LoVo (cell line): ENCODE measurements around the gene SPI1.

Experiments used
- DNase-seq: peaks from one replicate; pipeline ENCODE4 v3.0.0-alpha.2; 2016; ENCODE audit warnings: low spot score

The SPI1 gene

DNA sequence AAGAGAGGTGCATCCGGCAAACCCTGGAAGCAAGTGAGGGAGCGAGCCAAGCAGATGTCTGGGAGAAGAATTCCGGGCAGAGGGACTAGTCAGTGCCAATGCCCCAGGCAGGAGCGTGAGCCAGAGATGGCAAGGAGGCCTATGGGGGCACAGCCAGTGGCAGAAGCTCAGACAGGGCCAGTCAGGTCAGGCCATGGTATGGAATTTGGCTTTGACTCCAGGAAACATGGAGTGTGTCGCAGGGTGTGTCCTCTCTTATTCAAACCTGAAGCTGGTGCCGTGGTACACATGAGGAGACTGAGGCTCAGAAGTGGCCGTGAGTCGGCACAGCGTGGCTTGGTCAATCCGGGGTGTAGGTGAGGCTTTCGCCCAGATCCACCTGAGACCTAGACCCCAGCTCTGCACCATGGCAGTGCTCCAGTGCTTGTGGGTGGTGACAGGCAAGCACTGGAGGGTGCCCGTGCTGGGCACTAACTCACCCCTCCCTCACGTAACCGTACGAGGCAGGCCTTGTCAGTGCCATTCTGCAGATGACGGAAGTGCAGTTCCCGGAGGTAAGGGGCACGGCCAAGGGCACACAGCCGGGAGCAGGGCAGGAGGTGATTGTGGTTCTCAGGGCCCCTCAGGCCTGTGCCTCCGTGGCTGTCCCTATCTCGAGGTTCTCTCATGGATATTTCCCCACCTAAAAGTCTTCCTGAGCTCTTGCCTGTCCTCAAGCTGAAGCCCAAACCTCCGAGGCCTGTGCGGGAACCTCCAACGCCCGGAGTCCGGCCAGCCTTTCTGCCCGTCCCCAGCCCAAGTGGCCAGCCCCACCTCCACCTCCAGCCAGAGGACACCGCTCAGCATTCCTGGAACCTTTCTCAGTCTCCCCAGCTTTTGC is 10.6 kb upstream of the SPI1 start:
- no peak for DNase-seq

GRCh38 chr11:47387944-47388696 is 9.8 kb upstream of the SPI1 start:
- no peak for DNase-seq

- DNase-seq = no peak
These were observed 6.2 kb upstream of the SPI1 start for GRCh38 chr11:47384498-47384897.

DNA sequence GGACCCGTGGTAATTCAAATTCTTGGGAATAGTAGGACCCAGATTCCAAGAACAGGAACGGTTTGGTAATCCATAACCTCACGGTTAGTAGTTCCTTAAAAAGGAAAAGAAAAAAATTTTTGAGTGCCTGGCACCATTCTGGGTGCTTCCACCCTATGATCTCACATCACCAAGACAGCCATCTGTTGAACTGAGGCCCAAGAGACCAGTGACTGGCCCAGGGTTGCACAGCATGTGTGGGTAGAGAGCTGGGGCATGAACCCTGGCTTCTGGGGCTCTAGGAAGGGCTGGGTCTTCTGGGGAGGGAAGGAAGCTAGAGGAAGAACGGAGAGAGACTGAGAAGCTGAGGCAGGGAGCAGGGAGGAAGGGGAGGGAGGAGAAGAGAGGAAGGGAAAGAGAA is 4.7 kb upstream of the SPI1 start:
- DNase-seq = no peak

DNA sequence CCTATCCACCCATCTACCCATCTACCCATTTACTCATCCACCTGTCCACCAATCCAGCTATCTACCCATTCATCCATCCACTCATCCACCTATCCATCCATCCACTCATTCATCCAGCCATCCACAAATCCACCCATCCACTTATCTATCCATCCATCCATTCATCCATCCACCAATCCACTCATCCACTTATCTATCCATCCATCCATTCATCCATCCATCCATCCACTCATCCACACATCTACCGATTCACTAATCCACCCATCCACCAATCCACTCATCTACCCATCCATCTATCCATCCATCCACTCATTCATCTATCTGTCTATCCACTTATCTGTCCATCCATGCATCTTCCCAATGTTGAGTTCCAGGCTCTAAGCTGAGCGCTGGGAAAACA is 1.7 kb upstream of the SPI1 start:
- DNase-seq = no peak

DNA sequence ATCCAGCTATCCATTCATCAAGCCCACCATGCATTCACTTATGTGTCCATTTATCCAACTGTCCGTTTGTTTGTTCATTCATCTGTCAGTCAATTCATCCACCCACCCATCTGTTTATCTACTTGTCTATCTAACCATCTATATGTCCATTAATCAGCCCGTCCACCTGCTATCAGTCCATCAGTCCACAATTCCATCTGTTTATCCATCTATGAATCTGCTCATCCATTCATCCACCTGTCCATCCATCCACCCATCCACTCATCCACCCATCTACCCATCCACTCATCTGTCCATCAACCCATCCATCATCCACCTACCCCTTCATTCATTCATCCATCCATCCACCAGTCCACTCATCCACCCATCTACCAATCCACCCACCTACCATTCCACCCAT is 970 bp upstream of the SPI1 start:
- no peak for DNase-seq

- DNase-seq = no peak
These were observed 456 bp upstream of the SPI1 start for GRCh38 chr11:47378836-47379170.

DNA sequence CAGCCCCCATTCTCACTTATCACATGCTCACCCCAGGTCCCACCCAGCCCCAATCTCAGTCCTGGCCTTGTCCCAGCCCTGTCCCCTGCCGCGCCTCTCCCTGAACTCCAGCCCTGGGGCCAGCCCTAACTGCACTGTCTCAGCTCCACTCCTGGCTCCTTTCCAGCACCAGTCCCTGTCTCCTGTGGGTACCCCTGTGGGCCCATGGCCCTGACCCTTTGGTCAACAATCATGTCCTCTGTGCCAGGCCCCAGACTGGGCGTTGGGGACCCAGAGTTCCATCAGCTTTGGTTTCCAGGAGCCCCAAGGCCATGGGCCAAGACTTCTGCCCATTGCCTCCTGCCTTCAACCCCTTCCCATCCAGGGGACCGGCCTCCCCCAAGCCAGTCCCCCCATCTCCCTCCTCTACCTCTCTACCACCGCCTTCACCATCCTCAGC is 757 bp downstream of the SPI1 start:
- DNase-seq = no peak

GRCh38 chr11:47376525-47377371 is 1.6 kb downstream of the SPI1 start:
- no peak for DNase-seq

GRCh38 chr11:47376107-47376524 is 2.2 kb downstream of the SPI1 start:
- DNase-seq = no peak

GRCh38 chr11:47375546-47376085 is 2.7 kb downstream of the SPI1 start:
- DNase-seq = no peak

DNA sequence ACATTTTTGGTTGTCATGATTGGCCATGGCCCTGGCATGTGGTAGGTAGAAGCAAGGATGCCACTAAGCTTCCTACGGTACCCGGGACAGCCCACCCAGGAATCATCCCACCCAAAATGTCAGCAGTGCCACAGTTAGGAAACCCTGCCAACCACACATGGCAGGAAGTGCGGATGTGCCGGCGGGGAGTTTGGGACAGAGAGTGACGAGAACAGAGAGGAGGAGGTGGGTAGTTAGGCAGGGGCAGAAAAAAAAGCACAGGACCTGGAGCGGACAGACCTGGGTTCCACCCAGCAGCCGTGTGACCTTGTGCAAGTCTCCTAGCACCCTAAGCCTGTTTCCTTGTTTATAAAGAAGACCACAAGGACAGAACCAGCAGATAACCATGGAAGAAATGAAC is 3.3 kb downstream of the SPI1 start:
- no peak for DNase-seq

GRCh38 chr11:47374720-47375019 is 3.7 kb downstream of the SPI1 start:
- no peak for DNase-seq

DNA sequence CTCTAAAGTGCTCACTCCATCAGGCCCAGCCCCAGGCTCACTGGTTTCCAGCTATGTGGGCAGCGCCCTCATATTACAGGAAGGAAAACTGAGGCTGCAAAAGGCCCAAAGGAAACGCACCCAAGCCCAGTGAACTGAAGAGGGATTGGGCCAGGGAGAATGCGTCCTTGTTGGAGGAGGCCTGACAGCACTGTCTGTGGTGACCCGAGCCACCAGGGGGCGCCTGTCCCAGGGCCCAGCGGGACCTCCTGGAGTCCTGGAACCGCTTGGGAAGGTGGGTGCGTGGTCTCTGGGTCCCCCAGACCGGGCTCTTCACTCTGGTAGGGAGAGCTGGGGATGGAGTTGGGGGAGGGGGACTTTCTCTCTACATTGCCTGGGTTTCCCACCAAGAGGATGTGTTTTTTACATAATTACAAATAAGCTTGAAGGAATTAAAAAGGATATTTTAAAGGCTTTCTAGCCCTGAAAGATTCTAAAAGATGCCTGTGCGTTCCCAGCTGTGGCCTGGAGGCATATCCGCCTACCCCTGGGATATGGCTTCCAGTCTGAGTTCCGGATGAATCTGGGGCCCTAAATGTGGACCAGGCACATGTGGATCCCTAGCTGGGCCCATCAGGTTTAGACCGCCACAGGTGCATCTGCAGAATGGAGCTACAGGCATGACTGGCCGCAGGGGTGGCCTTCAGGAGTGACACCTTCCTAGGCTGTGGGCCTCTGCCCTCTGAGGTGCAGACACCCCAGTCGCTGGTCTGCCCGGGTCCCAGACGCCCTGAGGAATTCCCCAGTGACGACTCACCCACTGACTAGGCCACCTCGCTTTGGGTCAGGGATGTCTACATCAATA is 4.2 kb downstream of the SPI1 start:
- peak; percentile 72 for DNase-seq

DNA sequence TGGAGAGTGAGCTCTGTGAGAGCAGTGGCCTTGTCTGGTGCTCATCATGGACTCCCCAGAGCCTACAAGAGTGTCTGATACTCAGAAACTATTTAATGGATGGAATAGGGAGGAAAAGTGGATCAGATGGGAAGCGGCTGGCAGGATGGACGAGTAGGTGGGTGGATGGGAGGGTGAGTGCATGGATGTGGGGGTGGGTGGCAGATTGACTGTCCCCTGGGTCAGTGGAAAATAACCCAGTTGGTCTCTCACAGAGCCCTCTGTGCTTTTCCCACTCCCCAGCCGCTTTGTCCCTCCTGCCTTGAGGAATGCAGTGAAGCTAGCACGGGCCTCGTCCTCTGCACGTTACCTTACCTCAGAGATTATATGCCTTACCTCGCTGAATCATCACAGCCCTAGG is 5.9 kb downstream of the SPI1 start:
- DNase-seq = no peak

GRCh38 chr11:47369676-47370075 is 8.7 kb downstream of the SPI1 start:
- DNase-seq = no peak

DNA sequence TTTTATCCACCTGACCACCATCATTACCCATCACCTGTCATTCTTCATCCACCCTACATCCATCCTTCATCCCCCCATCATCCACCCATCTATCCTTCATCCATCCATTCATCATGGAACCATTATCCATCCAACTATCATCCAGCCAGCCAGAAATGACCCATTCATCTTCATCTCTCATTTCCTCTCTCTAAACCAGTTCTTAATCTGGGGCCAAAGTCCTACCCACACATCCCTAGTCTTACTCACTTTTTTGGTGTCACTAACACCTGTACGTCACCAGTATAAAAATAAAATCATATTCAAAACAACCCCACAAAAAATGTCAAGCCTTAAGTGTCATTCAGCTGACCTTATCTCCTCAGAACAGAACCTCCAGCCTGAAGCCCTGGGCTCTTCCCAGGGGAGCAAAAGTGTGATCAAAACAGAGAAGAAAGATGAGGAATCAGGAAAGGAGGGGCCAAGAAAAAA is 12.3 kb downstream of the SPI1 start:
- DNase-seq = no peak

- no peak for DNase-seq
These were observed 16.9 kb downstream of the SPI1 start for GRCh38 chr11:47361419-47361818.

- no peak for DNase-seq
These were observed 18.0 kb downstream of the SPI1 start for GRCh38 chr11:47360341-47360740.

DNA sequence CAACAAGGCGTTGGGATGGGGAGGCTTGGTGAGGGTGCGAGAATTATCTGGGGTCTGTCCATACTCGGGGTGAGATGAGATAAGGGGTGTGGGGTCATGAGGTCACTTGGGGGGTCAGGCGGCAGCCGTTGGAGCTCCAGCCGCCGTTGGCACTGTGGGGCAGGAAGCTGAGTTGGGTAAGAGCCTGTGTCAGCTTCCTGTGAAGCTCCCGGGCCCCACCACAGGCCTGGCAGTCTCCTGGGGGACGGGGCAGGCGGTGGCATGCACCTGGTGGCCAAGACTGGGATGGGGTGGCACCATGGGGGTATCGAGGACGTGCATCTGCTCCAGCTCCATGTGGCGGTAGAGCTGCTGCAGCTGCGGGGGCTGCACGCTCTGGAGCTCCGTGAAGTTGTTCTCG is 18.8 kb downstream of the SPI1 start:
- no peak for DNase-seq

GRCh38 chr11:47359162-47359561 is 19.2 kb downstream of the SPI1 start:
- no peak for DNase-seq

- DNase-seq = no peak
These were observed 19.7 kb downstream of the SPI1 start for GRCh38 chr11:47358731-47359051.
